HG03025 (cell line): ENCODE data around the gene CA6.
"Not testable (repeated sequence)": the region's sequence is repeated elsewhere in the genome, so short reads cannot be mapped to it uniquely, and the experiment has no call there.

Experiments
- ATAC-seq: cut with Tn5 transposase; IDR thresholded peaks from one replicate; pipeline ENCODE4 v1.9.1; 2021; ENCODE audit warnings: mild to moderate bottlenecking, moderate library complexity; ENCODE audit not compliant: unreplicated experiment, low FRiP score

Gene CA6

GRCh38 chr1:8968902-8969301 lies 23.2 kb downstream of the CA6 start:
- not testable (repeated sequence) for ATAC-seq

DNA sequence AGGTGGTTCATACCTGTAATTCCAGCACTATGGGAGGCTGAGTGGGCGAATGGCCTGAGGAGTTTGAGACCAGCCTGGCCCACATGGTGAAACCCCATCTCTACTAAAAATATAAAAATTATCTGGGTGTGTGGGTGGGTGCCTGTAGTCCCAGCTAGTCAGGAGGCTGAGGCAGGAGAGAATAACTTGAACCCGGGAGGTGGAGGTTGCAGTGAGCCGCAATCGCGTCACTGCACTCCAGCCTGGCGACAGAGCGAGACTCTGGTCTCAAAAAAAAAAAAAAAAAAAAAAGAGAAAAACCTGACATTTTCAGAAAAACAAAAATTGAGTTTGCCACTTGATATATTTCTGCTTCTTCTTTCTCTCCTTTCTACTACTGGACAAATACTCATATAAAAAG lies 24.3 kb downstream of the CA6 start:
- ATAC-seq: no peak

GRCh38 chr1:8970870-8971337 lies 25.2 kb downstream of the CA6 start:
- no peak for ATAC-seq

- no peak for ATAC-seq
Observed at GRCh38 chr1:8974551-8974950, 28.9 kb downstream of the CA6 start.

DNA sequence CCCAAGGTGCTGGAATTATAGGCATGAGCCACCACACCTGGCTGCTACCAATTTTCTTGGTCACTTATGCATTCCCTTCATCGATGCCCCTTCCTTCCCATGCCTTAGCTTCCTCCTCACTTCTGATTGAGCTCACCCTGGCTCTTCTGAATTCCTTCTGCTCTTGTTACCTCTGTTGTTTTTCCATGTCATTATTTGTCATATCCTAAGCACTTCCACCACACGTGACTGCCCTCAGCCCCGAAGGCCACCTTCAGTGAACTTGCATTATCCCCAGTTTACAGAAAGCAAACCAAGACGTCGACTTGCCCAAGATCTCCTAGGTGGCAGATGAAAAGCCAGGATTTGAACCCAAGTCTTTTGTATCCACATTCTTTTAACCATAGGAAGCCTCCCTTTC lies 30.7 kb downstream of the CA6 start:
- no peak for ATAC-seq

DNA sequence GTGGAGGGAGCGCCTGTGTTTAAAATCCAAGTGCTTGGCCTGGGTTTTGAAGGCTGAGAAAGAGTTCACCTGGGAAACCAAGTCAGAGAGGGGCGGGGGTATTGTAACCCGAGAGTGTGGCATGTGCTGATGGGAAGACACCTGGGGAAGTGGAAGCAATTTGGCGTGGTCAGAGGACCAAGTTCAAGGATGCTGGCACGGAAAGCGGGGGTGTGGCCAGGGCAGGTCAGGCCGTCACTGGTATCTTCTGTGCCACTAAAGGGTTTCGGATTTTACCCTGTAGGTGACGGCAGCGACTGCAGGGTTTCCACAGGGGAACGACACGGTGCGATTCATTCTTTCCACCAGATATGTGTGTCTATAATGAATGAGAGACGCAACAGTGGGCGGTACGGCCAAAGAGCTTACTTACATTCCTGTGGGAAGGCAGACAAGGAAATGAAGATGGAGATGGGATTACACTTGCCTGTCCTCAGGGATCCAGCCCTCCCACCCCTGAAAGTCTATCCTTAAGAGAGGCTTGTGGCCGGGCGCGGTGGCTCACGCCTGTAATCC lies 31.3 kb downstream of the CA6 start:
- ATAC-seq: no peak

GRCh38 chr1:8980656-8981055 lies 35.0 kb downstream of the CA6 start:
- no peak for ATAC-seq

DNA sequence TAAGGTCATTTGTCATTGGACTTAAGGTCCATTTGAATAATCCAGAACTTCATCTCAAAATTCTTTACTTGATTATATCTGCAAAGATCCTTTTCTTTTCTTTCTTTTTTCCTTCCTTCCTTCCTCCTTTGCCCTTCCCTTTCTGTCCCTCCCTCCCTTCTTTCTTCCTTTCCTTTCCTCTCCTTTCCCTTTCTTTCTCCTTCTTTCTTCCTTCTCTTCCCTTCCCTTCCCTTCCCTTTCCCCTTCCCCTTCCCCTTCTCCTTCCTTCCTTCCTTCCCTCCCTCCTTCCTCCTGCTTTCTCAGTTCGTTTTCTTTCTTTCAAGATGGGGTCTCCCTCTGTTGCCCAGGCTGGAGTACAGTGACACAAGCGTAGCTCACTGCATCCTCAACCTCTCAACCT lies 35.5 kb downstream of the CA6 start:
- ATAC-seq: no peak

DNA sequence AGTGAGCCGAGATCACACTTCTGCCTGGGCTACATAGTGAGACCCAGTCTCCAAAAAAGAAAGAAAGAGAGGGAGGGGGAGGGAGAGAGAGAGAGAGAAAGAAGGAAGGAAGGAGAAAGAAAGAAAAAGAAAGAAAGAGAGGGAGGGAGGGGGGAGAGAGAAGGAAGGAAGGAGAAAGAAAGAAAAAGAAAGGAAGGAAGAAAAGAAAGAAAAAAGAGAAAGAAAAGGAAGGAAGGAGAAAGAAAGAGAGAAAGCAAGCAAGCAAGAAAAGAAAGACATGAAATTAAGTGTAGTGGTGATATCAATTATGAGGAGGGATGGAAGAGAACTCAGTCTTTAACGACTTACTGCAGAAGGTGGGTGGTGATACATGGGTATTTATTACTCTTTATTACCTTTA lies 38.5 kb downstream of the CA6 start:
- ATAC-seq: no peak

DNA sequence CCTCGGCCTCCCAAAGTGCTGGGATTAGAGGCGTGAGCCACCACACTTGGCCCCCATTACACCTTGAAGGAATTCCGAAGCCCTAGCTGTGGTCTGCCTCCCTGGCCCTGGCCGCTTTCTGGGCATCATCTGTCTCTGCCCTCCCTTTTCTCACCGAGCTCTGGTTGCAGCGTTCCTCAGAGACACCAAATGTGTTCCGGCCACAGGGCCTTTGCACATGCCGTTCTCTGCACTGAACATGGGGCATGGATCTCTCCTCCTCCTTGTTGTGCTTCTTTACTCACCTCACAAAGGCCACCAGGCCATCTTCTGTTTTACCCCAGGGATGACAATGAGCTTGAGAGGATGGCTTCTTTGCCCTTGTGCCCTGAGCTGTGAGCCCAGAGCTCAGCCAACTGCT lies 39.3 kb downstream of the CA6 start:
- no peak for ATAC-seq

DNA sequence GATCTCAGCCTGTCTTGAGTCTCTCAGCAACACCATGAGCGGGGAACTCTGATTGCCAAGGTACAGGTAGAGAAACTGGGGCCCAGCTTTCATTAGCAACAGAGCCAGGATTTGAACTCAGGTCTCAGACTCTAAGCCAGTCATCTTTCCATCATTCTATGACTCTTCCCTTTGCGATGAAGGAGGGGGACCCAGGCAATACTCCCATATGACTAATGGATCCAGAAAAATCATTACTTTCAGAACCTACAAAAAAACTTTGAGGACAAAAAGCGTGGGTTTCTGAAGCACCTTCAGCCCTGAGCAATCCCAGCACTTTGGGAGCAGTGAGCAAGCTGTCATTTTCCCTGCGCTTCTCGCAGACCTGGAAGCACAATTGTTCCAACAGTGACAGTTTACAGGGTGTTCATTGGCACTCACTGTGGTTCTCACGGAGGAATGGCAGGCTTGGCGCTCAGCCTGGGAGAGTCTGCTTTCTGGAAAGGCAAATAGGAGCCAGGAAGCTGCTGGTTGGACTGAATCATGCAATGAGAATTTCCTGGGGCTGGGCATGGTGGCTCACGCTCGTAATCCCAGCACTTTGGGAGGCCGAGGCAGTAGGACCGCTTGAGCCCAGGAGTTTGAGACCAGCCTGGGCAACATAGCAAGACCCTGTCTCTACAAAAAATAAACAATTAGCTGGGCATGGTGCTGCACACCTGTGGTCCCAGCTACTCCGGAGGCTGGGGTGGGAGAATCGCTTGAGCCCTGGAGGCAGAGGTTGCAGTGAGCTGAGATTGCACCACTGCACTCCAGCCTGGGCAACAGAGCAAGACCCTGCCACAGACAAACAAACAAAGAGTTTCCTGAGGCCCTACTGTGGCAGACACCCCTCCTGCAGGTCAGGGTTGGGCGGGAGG lies 40.5 kb downstream of the CA6 start:
- no peak for ATAC-seq

GRCh38 chr1:8986814-8987190 lies 41.1 kb downstream of the CA6 start:
- no peak for ATAC-seq

GRCh38 chr1:8987881-8988617 lies 42.4 kb downstream of the CA6 start:
- ATAC-seq: no peak

DNA sequence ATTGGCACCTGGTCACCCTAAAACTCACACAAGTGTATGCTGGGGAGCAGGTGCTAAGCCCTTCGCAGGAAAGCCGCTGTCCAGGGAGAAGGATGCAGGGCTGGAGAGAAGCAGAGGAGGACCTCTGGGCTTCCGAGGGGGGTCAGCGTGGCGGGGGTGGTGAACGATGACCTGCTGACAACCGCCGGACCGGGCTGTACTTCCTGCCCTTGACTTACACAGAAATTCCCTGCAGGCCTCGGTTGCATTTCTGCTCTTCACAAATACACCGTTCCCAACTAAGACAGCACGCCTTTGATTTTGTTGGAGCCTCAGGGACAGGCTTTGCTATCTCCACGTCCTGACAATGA lies 42.9 kb downstream of the CA6 start:
- ATAC-seq: no peak

DNA sequence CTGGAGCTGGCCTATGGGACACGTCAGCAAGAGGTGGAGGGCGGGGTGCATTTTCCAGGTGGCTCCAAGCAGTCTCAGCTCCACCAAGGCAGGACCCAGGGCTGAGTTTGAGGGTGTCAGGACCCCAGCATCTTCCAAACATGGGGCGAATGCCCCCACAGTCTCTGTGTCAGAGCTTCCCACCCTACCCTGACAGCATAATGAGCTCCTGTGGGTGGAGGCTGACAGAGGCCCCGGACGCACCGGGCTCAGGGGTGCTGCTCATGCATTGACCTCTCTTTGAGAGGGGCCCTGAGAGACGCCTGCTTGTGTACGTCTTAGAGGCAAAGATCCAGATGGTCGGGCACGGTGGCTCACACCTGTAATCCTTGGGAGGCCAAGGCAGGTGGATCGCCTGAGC lies 43.4 kb downstream of the CA6 start:
- no peak for ATAC-seq

DNA sequence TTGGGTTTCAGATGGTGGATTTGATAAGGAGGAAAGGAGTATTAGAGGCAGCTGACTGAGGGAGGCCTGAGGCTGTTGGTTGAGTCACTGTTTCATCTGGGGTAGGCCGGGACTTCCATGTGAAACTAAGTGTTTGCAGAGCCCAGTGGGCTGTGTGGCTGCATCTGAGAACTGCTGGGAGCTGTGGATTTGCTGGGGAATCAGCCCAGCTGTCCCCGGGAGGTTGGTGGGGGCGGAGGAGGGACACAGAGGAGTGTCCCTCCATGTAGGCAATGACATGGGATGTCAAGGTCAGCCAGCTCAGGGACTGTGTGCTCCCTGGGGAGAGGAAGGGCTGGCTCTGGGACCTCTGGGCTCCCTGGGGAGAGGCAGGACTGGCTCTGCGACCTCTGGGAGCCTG lies 44.2 kb downstream of the CA6 start:
- ATAC-seq: no peak

- ATAC-seq: no peak
Observed at GRCh38 chr1:8992936-8993687, 47.4 kb downstream of the CA6 start.

DNA sequence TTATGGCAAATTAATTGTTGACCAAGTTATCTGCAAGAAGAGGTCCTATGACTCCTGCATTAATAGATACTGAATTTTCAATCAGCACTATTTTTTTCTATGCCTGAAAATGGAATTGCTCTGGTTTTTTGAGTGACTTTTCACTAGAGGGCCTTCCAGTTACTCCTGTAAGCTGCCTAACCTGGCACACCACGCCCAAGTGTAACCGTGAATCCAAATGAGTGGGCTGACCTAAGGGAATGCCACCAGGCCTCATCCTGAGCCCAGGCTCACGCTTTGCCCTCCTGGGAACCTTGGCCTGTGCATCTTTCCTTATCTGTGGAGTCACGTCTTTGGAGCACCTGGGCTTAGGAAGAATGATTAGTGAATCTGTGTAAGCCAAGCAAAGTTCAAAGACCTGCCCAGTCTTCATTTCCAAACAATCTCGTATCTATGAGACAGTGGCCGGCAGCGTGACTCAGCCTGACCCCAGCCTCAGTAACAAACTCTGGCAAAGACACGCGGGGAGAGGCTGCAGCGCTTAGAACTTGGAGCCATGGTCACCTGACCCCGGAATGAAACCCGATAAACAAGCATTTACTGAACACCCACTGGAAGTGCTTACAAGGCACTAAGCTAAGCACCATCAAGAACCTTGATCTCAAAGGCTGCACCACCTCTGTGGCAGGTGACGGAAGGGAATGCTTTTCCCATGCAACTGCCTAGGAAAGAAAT lies 48.5 kb downstream of the CA6 start:
- not testable (repeated sequence) for ATAC-seq

DNA sequence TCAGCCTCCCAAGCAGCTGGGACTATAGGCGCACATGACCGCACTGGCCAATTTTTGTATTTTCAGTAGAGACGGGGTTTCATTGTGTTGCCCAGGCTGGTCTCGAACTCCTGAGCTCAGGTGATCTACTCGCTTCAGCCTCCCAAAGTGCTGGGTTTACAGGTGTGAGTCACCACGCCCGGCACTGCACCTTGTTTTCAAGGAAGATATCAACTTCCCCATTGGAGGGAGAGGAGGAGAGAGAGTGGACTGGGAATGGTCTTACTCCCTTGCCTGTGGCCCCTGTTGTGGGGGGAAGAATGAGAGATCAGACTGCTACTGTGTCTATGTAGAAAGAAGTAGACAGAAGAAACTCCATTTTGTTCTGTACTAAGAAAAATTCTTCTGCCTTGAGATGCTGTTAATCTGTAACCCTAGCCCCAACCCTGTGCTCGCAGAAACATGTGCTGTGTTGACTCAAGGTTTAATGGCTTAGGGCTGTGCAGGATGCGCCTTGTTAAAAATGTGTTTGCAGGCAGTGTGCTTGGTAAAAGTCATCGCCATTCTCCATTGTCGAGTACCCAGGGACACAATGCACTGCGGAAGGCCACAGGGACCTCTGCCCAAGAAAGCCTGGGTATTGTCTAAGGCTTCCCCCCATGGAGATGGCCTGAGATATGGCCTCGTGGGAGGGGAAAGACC lies 56.0 kb downstream of the CA6 start:
- not testable (repeated sequence) for ATAC-seq

DNA sequence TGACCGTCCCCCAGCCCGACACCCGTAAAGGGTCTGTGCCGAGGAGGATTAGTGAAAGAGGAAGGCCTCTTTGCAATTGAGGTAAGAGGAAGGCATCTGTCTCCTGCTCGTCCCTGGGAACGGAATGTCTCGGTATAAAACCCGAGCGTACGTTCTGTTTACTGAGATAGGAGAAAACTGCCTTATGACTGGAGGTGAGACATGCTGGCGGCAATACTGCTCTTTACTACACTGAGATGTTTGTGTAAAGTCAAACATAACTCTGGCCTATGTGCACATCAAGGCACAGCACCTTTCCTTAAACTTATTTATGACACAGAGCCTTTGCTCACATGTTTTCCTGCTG lies 56.5 kb downstream of the CA6 start:
- not testable (repeated sequence) for ATAC-seq
